Gastrocnemius medialis (tissue), 4 donors: ENCODE results near the gene C6orf62. TPM values are rescaled to one million over a fixed set of nuclear protein-coding genes. Genes with fewer than 3 reads are reported as not detected.
"Not testable (repeated sequence)": the region's sequence is repeated elsewhere in the genome, so short reads cannot be mapped to it uniquely, and the experiment has no call there.

Source experiments
- ATAC-seq, 2 donors: fragments of 150-250 bp; one replicate each; pipeline ENCODE4 v1.9.1; 2016
- DNase-seq, 2 donors: peaks; one replicate each; pipeline ENCODE4 v3.0.0-alpha.2; 2019
- H3K27ac ChIP-seq, 4 donors: fragments of 200-600 bp; sonication (generic); 1 replicate in 1 of 4; 2 replicates in 3 of 4; pipeline ENCODE4 v1.5.1; 2016 to 2018; ENCODE audit warnings: mild to moderate bottlenecking in 2 of 4, moderate library complexity in 1 of 4
- H3K27me3 ChIP-seq, 3 donors: fragments of 200-600 bp; sonication (generic) in 2 of 3; 1 replicate in 1 of 3; 2 replicates in 2 of 3; pipeline versions ENCODE4 v1.5.1 to v1.6.0; 2016 to 2019; ENCODE audit warnings: mild to moderate bottlenecking in 1 of 3, moderate library complexity in 1 of 3
- H3K36me3 ChIP-seq, 2 donors: fragments of 200-600 bp; sonication (generic) in 1 of 2; one replicate each; pipeline ENCODE4 v1.5.1; 2017 to 2018
- H3K4me1 ChIP-seq, 2 donors: fragments of 200-600 bp; sonication (generic) in 1 of 2; one replicate each; pipeline ENCODE4 v1.5.1; 2016 to 2017; ENCODE audit warnings: mild to moderate bottlenecking in 2 of 2
- H3K4me3 ChIP-seq, 4 donors: fragments of 200-600 bp; sonication (generic) in 3 of 4; 1 replicate in 1 of 4; 2 replicates in 3 of 4; pipeline ENCODE4 v1.5.1; 2016 to 2019; ENCODE audit warnings: mild to moderate bottlenecking in 2 of 4
- H3K9me3 ChIP-seq, 3 donors: fragments of 200-600 bp; sonication (generic) in 2 of 3; 1 replicate in 1 of 3; 2 replicates in 2 of 3; pipeline ENCODE4 v1.5.1; 2016 to 2019
- POLR2A ChIP-seq, 2 donors: fragments of 450-650 bp; IDR thresholded peaks; one replicate each; pipeline ENCODE4 v1.6.1; 2017; ENCODE audit warnings: antibody characterized with exemption in 2 of 2, mild to moderate bottlenecking in 2 of 2, moderate library complexity in 2 of 2
- in situ Hi-C, 4 donors: fragments of 200-750 bp; cut with MboI; loops; one replicate each; pipeline versions ENCODE4 v1.15.0 to v1.8.0; 2017; ENCODE audit warnings: low sequenced_read_pairs in 4 of 4
- intact Hi-C: fragments of 100-400 bp; cut with DNase I; formaldehyde crosslinking; loops from one replicate; pipeline ENCODE4 v1.15.1; 2023; ENCODE audit warnings: low total_unique reads
- total RNA-seq, 4 donors: library from RNA; depleted of rRNA; stranded (reverse); fragments of >200 nt; gene quantifications; one replicate each; pipeline versions ENCODE4 v1.1.0 to v1.2.3, GENCODE V29; 2016
- TF ChIP-seq, protein P1 (sequence below), 5 experiments: fragments of 450-650 bp in 3 of 5; fragments of 200-600 bp in 2 of 5; sonication (generic) in 2 of 5; IDR thresholded peaks in 4 of 5; conservative IDR thresholded peaks in 1 of 5; 1 replicate in 4 of 5; 2 replicates in 1 of 5; pipeline ENCODE4 v1.5.1; 2016 to 2019; ENCODE audit warnings: antibody characterized with exemption in 5 of 5, mild to moderate bottlenecking in 3 of 5, moderate library complexity in 3 of 5

The C6orf62 gene
- total RNA-seq, 4 donors from 2014 or later: 24.1 to 50.7 (median 36.0) TPM

GRCh38 chr6:24738741-24739140 is 19.8 kb upstream of the C6orf62 start:
- Histone ChIP-seq H3K4me1 (no peaks in the 10 kb centered on the region), H3K9me3 (no peaks in the 10 kb centered on the region), H3K4me3 (no peak overlapping the region), H3K27ac (no peak overlapping the region), H3K36me3 (no peaks in the 10 kb centered on the region), H3K27me3 (no peaks in the 10 kb centered on the region)
- DNase-seq (no peak), ATAC-seq (no peak)
- in situ Hi-C loops: no loop called here
- TF ChIP-seq POLR2A (IDR thresholded peaks at IDR 0.05): no peak
- TF ChIP-seq, protein P1, sequence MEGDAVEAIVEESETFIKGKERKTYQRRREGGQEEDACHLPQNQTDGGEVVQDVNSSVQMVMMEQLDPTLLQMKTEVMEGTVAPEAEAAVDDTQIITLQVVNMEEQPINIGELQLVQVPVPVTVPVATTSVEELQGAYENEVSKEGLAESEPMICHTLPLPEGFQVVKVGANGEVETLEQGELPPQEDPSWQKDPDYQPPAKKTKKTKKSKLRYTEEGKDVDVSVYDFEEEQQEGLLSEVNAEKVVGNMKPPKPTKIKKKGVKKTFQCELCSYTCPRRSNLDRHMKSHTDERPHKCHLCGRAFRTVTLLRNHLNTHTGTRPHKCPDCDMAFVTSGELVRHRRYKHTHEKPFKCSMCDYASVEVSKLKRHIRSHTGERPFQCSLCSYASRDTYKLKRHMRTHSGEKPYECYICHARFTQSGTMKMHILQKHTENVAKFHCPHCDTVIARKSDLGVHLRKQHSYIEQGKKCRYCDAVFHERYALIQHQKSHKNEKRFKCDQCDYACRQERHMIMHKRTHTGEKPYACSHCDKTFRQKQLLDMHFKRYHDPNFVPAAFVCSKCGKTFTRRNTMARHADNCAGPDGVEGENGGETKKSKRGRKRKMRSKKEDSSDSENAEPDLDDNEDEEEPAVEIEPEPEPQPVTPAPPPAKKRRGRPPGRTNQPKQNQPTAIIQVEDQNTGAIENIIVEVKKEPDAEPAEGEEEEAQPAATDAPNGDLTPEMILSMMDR (IDR thresholded peaks at IDR 0.05 in 4 of 5, conservative IDR thresholded peaks at IDR 0.05 in 1 of 5): no peak
- intact Hi-C loops: no loop called here

- in situ Hi-C loops, DNase-seq, H3K27me3 ChIP-seq, H3K27ac ChIP-seq, intact Hi-C loops, ATAC-seq, H3K4me3 ChIP-seq, H3K9me3 ChIP-seq, H3K4me1 ChIP-seq, H3K36me3 ChIP-seq: not testable (repeated sequence)
These were observed 15.8 kb upstream of the C6orf62 start for GRCh38 chr6:24734710-24735109.

- ATAC-seq (no peak), DNase-seq (no peak)
- TF ChIP-seq, protein P1 (IDR thresholded peaks at IDR 0.05 in 4 of 5, conservative IDR thresholded peaks at IDR 0.05 in 1 of 5): no peak
- TF ChIP-seq POLR2A (IDR thresholded peaks at IDR 0.05): no peak
- Histone ChIP-seq H3K36me3 (no peaks in the 10 kb centered on the region), H3K4me1 (no peaks in the 10 kb centered on the region), H3K27me3 (no peaks in the 10 kb centered on the region), H3K27ac (no peak overlapping the region), H3K4me3 (no peak overlapping the region), H3K9me3 (no peaks in the 10 kb centered on the region)
- in situ Hi-C loops (no loop called here), intact Hi-C loops (no loop called here)
These were observed 15.2 kb upstream of the C6orf62 start for GRCh38 chr6:24734166-24734565.

DNA sequence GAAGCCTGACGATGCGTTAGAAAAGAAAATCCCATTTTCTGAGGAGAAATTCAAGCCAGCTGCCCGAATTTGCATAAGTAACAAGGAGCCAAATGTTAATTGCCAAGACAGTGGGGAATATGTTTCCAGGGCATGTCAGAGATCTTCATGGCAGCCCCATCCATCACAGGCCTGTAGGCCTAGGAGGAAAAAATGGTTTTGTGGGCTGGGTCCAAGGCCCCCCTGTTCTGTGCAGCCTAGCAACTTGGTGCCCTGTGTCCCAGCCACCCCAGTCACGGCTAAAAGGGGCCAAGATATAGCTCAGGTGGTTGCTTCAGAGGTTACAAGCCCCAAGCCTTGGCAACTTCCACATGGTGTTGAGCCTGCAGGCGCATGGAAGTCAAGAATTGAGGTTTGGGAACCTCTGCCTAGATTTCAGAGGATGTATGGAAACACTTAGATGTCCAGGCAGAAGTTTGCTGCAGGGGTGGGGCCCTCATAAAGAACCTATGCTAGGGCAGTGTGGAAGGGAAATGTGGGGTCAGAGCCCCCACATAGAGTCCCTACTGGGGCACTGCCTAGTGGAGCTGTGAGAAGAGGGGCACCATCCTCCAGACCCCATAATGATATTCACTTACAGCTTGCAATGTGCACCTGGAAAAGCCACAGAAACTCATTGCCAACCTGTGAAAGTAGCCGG is 12.6 kb upstream of the C6orf62 start:
- H3K4me1 ChIP-seq, ATAC-seq, H3K9me3 ChIP-seq, H3K36me3 ChIP-seq, intact Hi-C loops, DNase-seq, H3K27ac ChIP-seq, in situ Hi-C loops, H3K27me3 ChIP-seq, H3K4me3 ChIP-seq: not testable (repeated sequence)

DNA sequence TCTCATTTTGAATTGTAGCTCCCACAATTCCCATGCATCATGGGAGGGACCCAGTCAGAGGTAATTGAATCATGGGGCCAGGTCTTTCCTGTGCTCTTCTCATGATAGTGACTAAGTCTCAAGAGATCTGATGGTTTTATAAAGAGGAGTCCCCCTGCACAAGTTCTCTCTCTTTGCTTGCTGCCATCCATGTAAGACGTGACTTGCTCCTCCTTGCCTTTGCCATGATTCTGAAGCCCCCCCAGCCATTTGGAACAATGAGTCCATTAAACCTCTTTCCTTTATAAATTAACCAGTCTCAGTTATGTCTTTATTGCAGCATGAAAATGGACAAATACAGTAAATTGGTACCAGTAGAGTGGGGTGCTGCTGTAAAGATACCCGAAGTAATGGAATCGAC is 11.7 kb upstream of the C6orf62 start:
- H3K4me3 ChIP-seq, ATAC-seq, in situ Hi-C loops, DNase-seq, H3K27me3 ChIP-seq, H3K36me3 ChIP-seq, H3K27ac ChIP-seq, H3K4me1 ChIP-seq, H3K9me3 ChIP-seq, intact Hi-C loops: not testable (repeated sequence)

GRCh38 chr6:24723270-24723669 is 4.3 kb upstream of the C6orf62 start:
- in situ Hi-C loops (loop anchor here in 1 of 4 donors (25.0 kb wide), 1 partner anchor 311 kb away; the partner anchor contains the start of gene MRS2), intact Hi-C loops (loop anchor here (5.0 kb wide), 1 partner anchor 184 kb away; no protein-coding TSS in a partner anchor)
- Histone ChIP-seq H3K36me3 (peaks cover 0 to 1% of the 10 kb centered on the region in 2 donors), H3K9me3 (no peaks in the 10 kb centered on the region), H3K4me1 (peaks cover 7 to 13% of the 10 kb centered on the region in 2 donors), H3K27ac (no peak overlapping the region), H3K4me3 (no peak overlapping the region), H3K27me3 (no peaks in the 10 kb centered on the region)
- DNase-seq: no peak
- no peak for ATAC-seq
- TF ChIP-seq POLR2A (IDR thresholded peaks at IDR 0.05): no peak
- TF ChIP-seq, protein P1 (IDR thresholded peaks at IDR 0.05 in 4 of 5, conservative IDR thresholded peaks at IDR 0.05 in 1 of 5): no peak
